ENCODE measurements around the gene GRAMD1B.

GRAMD1B gene

GRCh38 chr11:123535401-123535800 is 105.3 kb downstream of the GRAMD1B start:
- DNase-seq (ENCODE audit: low read depth), result no peak

- DNase-seq (ENCODE audit: low read depth), result no peak
These were observed 106.8 kb downstream of the GRAMD1B start for GRCh38 chr11:123536690-123537437.

GRCh38 chr11:123537726-123538125 is 107.7 kb downstream of the GRAMD1B start:
- DNase-seq (ENCODE audit: low read depth), result no peak

GRCh38 chr11:123543797-123544196 is 113.7 kb downstream of the GRAMD1B start:
- no peak for DNase-seq (ENCODE audit: low read depth)

GRCh38 chr11:123544631-123545375 is 114.7 kb downstream of the GRAMD1B start:
- no peak for DNase-seq (ENCODE audit: low read depth)

- DNase-seq (ENCODE audit: low read depth), result no peak
These were observed 115.7 kb downstream of the GRAMD1B start for GRCh38 chr11:123545726-123546270.

- no peak for DNase-seq (ENCODE audit: low read depth)
These were observed 116.4 kb downstream of the GRAMD1B start for GRCh38 chr11:123546515-123546914.

GRCh38 chr11:123547180-123547579 is 117.1 kb downstream of the GRAMD1B start:
- DNase-seq (ENCODE audit: low read depth), result no peak

- DNase-seq (ENCODE audit: low read depth), result no peak
These were observed 118.7 kb downstream of the GRAMD1B start for GRCh38 chr11:123548774-123549173.

GRCh38 chr11:123549926-123550917 is 120.2 kb downstream of the GRAMD1B start:
- no peak for DNase-seq (ENCODE audit: low read depth)

GRCh38 chr11:123551079-123551478 is 121.0 kb downstream of the GRAMD1B start:
- no peak for DNase-seq (ENCODE audit: low read depth)

- DNase-seq (ENCODE audit: low read depth), result no peak
These were observed 126.6 kb downstream of the GRAMD1B start for GRCh38 chr11:123556633-123557032.

- no peak for DNase-seq (ENCODE audit: low read depth)
These were observed 128.7 kb downstream of the GRAMD1B start for GRCh38 chr11:123558536-123559315.

GRCh38 chr11:123559523-123559955 is 129.5 kb downstream of the GRAMD1B start:
- no peak for DNase-seq (ENCODE audit: low read depth)

GRCh38 chr11:123560006-123560405 is 129.9 kb downstream of the GRAMD1B start:
- DNase-seq (ENCODE audit: low read depth), result no peak

- DNase-seq (ENCODE audit: low read depth), result no peak
These were observed 131.3 kb downstream of the GRAMD1B start for GRCh38 chr11:123561431-123561800.

- DNase-seq (ENCODE audit: low read depth), result no peak
These were observed 132.1 kb downstream of the GRAMD1B start for GRCh38 chr11:123562158-123562557.

- no peak for DNase-seq (ENCODE audit: low read depth)
These were observed 132.8 kb downstream of the GRAMD1B start for GRCh38 chr11:123562829-123563228.

- no peak for DNase-seq (ENCODE audit: low read depth)
These were observed 134.2 kb downstream of the GRAMD1B start for GRCh38 chr11:123564221-123564620.

GRCh38 chr11:123566852-123567251 is 136.8 kb downstream of the GRAMD1B start:
- DNase-seq (ENCODE audit: low read depth), result no peak

GRCh38 chr11:123567466-123567865 is 137.4 kb downstream of the GRAMD1B start:
- no peak for DNase-seq (ENCODE audit: low read depth)
